Measurements from ENCODE around the gene COPA.

DNA sequence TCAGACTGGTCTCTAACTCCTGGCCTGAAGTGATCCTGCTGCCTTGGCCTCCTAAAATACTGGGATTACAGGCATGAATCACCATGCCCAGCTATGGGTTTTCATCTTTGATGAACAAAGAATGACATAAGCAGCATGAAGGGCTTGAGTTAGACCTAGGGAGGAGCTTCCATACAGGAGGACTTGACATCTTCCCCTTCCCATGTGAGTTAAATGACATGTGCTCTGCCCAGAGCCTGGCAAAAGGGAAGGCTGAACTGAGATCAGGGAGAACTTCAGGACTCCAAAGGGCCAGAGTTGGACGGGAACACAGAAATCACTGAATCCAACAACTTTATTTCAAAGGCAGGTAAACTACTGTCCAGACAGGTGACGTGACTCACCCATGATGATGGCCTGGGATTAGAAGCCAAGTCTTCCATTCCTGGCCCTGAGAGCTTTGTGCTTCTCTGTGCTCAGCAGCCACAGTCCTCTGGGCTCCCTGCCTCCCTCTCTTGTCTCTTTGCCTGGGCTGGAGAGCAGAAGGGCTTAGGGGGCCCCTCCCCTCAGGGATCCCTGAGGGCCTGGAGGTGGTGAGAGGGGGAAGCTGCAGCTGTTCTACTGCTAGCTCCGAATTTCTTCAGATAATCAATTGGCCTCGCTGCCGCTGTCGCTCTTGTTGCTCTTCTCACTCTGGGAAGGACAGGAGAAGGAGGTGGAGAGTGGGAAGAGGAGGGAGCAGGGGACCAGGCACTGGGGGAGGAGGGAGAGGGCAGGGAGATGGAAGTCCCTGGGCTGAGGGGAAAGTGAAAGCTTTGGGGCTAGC, 31.5 kb upstream of the COPA start:
- TF ChIP-seq, protein P1, sequence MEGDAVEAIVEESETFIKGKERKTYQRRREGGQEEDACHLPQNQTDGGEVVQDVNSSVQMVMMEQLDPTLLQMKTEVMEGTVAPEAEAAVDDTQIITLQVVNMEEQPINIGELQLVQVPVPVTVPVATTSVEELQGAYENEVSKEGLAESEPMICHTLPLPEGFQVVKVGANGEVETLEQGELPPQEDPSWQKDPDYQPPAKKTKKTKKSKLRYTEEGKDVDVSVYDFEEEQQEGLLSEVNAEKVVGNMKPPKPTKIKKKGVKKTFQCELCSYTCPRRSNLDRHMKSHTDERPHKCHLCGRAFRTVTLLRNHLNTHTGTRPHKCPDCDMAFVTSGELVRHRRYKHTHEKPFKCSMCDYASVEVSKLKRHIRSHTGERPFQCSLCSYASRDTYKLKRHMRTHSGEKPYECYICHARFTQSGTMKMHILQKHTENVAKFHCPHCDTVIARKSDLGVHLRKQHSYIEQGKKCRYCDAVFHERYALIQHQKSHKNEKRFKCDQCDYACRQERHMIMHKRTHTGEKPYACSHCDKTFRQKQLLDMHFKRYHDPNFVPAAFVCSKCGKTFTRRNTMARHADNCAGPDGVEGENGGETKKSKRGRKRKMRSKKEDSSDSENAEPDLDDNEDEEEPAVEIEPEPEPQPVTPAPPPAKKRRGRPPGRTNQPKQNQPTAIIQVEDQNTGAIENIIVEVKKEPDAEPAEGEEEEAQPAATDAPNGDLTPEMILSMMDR (conservative IDR thresholded peaks at IDR 0.05; ENCODE audit: low read depth, low read length): no peak
- no peak for TF ChIP-seq EZH2 (IDR thresholded peaks at IDR 0.05; ENCODE audit: low read length, unreplicated experiment)
